ENCODE results near the gene DYRK3. TPM values are rescaled to one million over a fixed set of nuclear protein-coding genes. Genes with fewer than 3 reads are reported as not detected.

The DYRK3 gene
- total RNA-seq, 2 experiments from 2014 or later, result 9.8 to 10.9 TPM

DNA sequence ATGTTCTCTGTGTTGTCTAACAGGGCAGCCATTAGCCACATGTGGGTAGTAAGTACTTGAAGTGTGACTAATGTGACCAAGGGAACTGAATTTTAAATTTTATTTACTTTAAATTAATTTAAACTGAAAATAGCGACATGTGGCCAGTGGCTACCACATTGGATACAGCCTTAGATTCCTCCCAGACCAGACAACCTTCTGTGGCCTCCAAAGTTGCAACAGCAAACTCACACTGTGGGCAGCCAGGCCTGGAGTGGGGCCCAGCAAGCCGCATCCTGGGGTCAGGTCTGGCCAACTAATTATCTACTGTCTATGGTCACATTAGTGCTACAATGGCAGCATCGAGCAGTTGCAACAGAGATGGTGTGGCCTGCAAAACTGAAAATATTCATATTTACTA, 34.8 kb upstream of the DYRK3 start:
- intact Hi-C loops (cut with micrococcal nuclease; ENCODE audit: unreplicated experiment), result no loop called here

DNA sequence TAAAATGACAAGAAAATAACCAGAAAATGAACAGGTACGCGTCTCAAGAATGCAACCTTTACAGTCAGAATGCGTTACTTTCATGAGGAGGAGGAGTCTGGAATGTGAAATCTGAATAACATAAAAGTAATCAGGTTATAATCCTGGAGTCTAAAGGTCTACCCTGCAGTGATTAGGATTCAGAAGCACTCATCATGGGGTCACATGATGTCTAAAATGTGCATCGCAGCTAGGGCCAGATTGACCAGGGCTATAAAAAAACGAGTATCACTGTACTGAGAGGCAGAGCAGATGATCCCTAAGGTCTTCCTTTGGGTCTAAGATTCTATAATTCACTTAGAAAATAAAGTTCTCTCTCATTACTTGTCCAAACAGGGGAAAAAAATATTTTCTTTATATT, 30.5 kb upstream of the DYRK3 start:
- Histone ChIP-seq H3K4me2 (ENCODE audit: low read length) (no peak overlapping the region), H4K20me1 (ENCODE audit: insufficient read depth, low read length) (no peaks in the 10 kb centered on the region), H3K36me3 (ENCODE audit: insufficient read depth, low read length) (peaks cover 72% of the 10 kb centered on the region), H3K4me1 (ENCODE audit: insufficient read depth, low read length, poor library complexity, severe bottlenecking) (no peaks in the 10 kb centered on the region), H3K4me3 (ENCODE audit: low read depth, low read length, poor library complexity, severe bottlenecking) (no peak overlapping the region), H3K27ac (ENCODE audit: low read depth, low read length, poor library complexity, severe bottlenecking) (no peak overlapping the region), H3K9me2 (ENCODE audit: insufficient read depth, low read length) (no peaks in the 10 kb centered on the region), H3K79me2 (ENCODE audit: insufficient read depth, low read depth, low read length) (no peaks in the 10 kb centered on the region), H2AFZ (ENCODE audit: low read length) (no peak overlapping the region), H3K9me3 (ENCODE audit: low read length) (no peaks in the 10 kb centered on the region)
- TF ChIP-seq, protein P1, sequence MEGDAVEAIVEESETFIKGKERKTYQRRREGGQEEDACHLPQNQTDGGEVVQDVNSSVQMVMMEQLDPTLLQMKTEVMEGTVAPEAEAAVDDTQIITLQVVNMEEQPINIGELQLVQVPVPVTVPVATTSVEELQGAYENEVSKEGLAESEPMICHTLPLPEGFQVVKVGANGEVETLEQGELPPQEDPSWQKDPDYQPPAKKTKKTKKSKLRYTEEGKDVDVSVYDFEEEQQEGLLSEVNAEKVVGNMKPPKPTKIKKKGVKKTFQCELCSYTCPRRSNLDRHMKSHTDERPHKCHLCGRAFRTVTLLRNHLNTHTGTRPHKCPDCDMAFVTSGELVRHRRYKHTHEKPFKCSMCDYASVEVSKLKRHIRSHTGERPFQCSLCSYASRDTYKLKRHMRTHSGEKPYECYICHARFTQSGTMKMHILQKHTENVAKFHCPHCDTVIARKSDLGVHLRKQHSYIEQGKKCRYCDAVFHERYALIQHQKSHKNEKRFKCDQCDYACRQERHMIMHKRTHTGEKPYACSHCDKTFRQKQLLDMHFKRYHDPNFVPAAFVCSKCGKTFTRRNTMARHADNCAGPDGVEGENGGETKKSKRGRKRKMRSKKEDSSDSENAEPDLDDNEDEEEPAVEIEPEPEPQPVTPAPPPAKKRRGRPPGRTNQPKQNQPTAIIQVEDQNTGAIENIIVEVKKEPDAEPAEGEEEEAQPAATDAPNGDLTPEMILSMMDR (conservative IDR thresholded peaks at IDR 0.05; ENCODE audit: low read length), result no peak
- no peak for TF ChIP-seq EZH2phosphoT487 (IDR thresholded peaks at IDR 0.05; ENCODE audit: borderline replicate concordance, low read depth, low read length)
- no TSS peak for BruUV-seq (replicated peaks)
- no peak for DNase-seq (ENCODE audit: low spot score)
- CTCF ChIA-PET (ENCODE audit: unreplicated experiment), result no interaction called here
- POLR2A ChIA-PET, result no interaction called here
- intact Hi-C loops (cut with micrococcal nuclease; ENCODE audit: unreplicated experiment), result no loop called here

More for the DNA sequence above, 34.8 kb upstream of the DYRK3 start:
- ChIA-PET CTCF (ENCODE audit: unreplicated experiment) (interaction anchor here (1.3 kb wide), 1 partner anchor 12 kb away, joined by 4 read pairs; the partner anchor contains the start of gene EIF2D), POLR2A (interaction anchor here (1.1 kb wide), 1 partner anchor 38 kb away, joined by 3 read pairs; no protein-coding TSS in a partner anchor)
- Histone ChIP-seq H3K27ac (ENCODE audit: low read depth, low read length, poor library complexity, severe bottlenecking) (no peak overlapping the region), H3K4me2 (ENCODE audit: low read length) (no peak overlapping the region), H4K20me1 (ENCODE audit: insufficient read depth, low read length) (no peaks in the 10 kb centered on the region), H3K79me2 (ENCODE audit: insufficient read depth, low read depth, low read length) (no peaks in the 10 kb centered on the region), H3K9me2 (ENCODE audit: insufficient read depth, low read length) (no peaks in the 10 kb centered on the region), H2AFZ (ENCODE audit: low read length) (no peak overlapping the region), H3K36me3 (ENCODE audit: insufficient read depth, low read length) (peaks cover 84% of the 10 kb centered on the region), H3K4me1 (ENCODE audit: insufficient read depth, low read length, poor library complexity, severe bottlenecking) (no peaks in the 10 kb centered on the region), H3K9me3 (ENCODE audit: low read length) (no peaks in the 10 kb centered on the region), H3K4me3 (ENCODE audit: low read depth, low read length, poor library complexity, severe bottlenecking) (no peak overlapping the region)
- no peak for TF ChIP-seq EZH2phosphoT487 (IDR thresholded peaks at IDR 0.05; ENCODE audit: borderline replicate concordance, low read depth, low read length)
- TF ChIP-seq, protein P1 (conservative IDR thresholded peaks at IDR 0.05; ENCODE audit: low read length), result no peak
- BruUV-seq (replicated peaks), result no TSS peak
- no peak for DNase-seq (ENCODE audit: low spot score)

DNA sequence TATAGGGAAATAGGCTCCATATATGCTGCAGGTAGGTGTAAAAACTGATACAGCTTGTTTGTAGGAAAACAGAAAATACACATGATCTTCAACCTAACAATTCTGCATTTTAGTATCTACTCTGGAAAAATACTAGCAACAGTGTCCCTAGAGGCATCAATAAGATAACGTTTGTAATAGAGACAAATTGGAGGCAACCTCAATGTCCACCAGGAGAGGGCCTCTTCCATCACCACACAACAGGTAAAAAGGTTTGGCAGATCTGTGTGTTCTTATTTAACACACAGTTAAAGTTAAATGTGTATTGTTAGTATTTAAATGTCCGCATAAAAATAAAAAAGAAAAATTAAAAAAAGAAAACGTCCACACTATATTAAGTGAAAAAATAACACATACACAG, 28.5 kb upstream of the DYRK3 start:
- BruUV-seq (replicated peaks), result no TSS peak

More for the DNA sequence above, 28.5 kb upstream of the DYRK3 start:
- Histone ChIP-seq H3K4me3 (ENCODE audit: low read depth, low read length, poor library complexity, severe bottlenecking) (no peak overlapping the region), H3K27ac (ENCODE audit: low read depth, low read length, poor library complexity, severe bottlenecking) (no peak overlapping the region), H3K4me2 (ENCODE audit: low read length) (no peak overlapping the region), H3K4me1 (ENCODE audit: insufficient read depth, low read length, poor library complexity, severe bottlenecking) (peaks cover 10% of the 10 kb centered on the region), H2AFZ (ENCODE audit: low read length) (no peak overlapping the region), H3K36me3 (ENCODE audit: insufficient read depth, low read length) (peaks cover 61% of the 10 kb centered on the region), H3K9me2 (ENCODE audit: insufficient read depth, low read length) (no peaks in the 10 kb centered on the region), H3K79me2 (ENCODE audit: insufficient read depth, low read depth, low read length) (peaks cover 12% of the 10 kb centered on the region; the same call in 1 of the 2 replicates), H4K20me1 (ENCODE audit: insufficient read depth, low read length) (no peaks in the 10 kb centered on the region), H3K9me3 (ENCODE audit: low read length) (no peaks in the 10 kb centered on the region)
- intact Hi-C loops (cut with micrococcal nuclease; ENCODE audit: unreplicated experiment), result no loop called here
- no peak for TF ChIP-seq EZH2phosphoT487 (IDR thresholded peaks at IDR 0.05; ENCODE audit: borderline replicate concordance, low read depth, low read length)
- TF ChIP-seq, protein P1 (conservative IDR thresholded peaks at IDR 0.05; ENCODE audit: low read length), result peak; percentile 84
- CTCF ChIA-PET (ENCODE audit: unreplicated experiment), result no interaction called here
- peak; percentile 51 for DNase-seq (ENCODE audit: low spot score)
- POLR2A ChIA-PET, result interaction anchor here (0.7 kb wide), 1 partner anchor 107 kb away, joined by 3 read pairs; no protein-coding TSS in a partner anchor

Data from OCI-LY7 (cell line).